ENCODE measurements around the gene TNFRSF4. TPM values are rescaled to one million over a fixed set of nuclear protein-coding genes. Genes with fewer than 3 reads are reported as not detected.

TNFRSF4 gene
- total and polyA plus RNA-seq, 2 donors from 2014 or later, result 3.3 to 5.1 TPM

GRCh38 chr1:1165485-1165884, 48.5 kb downstream of the TNFRSF4 start:
- Histone ChIP-seq H3K27me3 (ENCODE audit: control insufficient read depth, insufficient read depth, low read length) (no peaks in the 10 kb centered on the region), H3K4me1 (ENCODE audit: control insufficient read depth in 2 of 3, insufficient read depth in 2 of 3, low read depth in 1 of 3, low read length in 3 of 3) (peaks cover 0 to 10% (median 4%) of the 10 kb centered on the region in 3 donors), H3K9me3 (ENCODE audit: control insufficient read depth in 2 of 3, insufficient read depth in 1 of 3, low read length in 3 of 3) (no peaks in the 10 kb centered on the region), H3K4me3 (ENCODE audit: low read length in 3 of 3) (peak overlapping the region; percentile 28 to 66 (median 47)), H3K9ac (ENCODE audit: low read length in 3 of 3) (peak overlapping the region in 1 of 3 donors; percentile 61), H3K36me3 (ENCODE audit: control insufficient read depth in 2 of 3, insufficient read depth in 3 of 3, low read length in 3 of 3) (no peaks in the 10 kb centered on the region), H3K27ac (ENCODE audit: low read depth in 2 of 2, low read length in 2 of 2) (peak overlapping the region; percentile 77 to 90)
- intact Hi-C loops (cut with DNase I), result no loop called here
- FAIRE-seq (no peak), DNase-seq (peak in 1 of 5 donors; percentile 63)
- no peak for TF ChIP-seq CTCF (IDR thresholded peaks at IDR 0.05; ENCODE audit: borderline replicate concordance, extremely low read depth, insufficient read depth)

GRCh38 chr1:1164701-1165451, 49.1 kb downstream of the TNFRSF4 start:
- peak overlapping the region; percentile 28 to 66 (median 49) for H3K4me3 ChIP-seq (ENCODE audit: low read length in 3 of 3)
- H3K36me3 ChIP-seq (ENCODE audit: control insufficient read depth in 2 of 3, insufficient read depth in 3 of 3, low read length in 3 of 3), result no peaks in the 10 kb centered on the region
- H3K27ac ChIP-seq (ENCODE audit: low read depth in 2 of 2, low read length in 2 of 2), result peak overlapping the region; percentile 77 to 90
- intact Hi-C loops (cut with DNase I), result no loop called here
- TF ChIP-seq CTCF (IDR thresholded peaks at IDR 0.05; ENCODE audit: borderline replicate concordance, extremely low read depth, insufficient read depth), result no peak
- H3K9me3 ChIP-seq (ENCODE audit: control insufficient read depth in 2 of 3, insufficient read depth in 1 of 3, low read length in 3 of 3), result no peaks in the 10 kb centered on the region
- DNase-seq (peak; percentile 86 to 95 (median 89)), FAIRE-seq (no peak)
- peak overlapping the region in 2 of 3 donors; percentile 8 to 61 for H3K9ac ChIP-seq (ENCODE audit: low read length in 3 of 3)
- H3K4me1 ChIP-seq (ENCODE audit: control insufficient read depth in 2 of 3, insufficient read depth in 2 of 3, low read depth in 1 of 3, low read length in 3 of 3), result peaks cover 0 to 10% (median 4%) of the 10 kb centered on the region in 3 donors
- no peaks in the 10 kb centered on the region for H3K27me3 ChIP-seq (ENCODE audit: control insufficient read depth, insufficient read depth, low read length)

GRCh38 chr1:1164361-1164700, 49.6 kb downstream of the TNFRSF4 start:
- no peak for DNase-seq
- Histone ChIP-seq H3K27ac (ENCODE audit: low read depth in 2 of 2, low read length in 2 of 2) (peak overlapping the region; percentile 71 to 90), H3K9ac (ENCODE audit: low read length in 3 of 3) (peak overlapping the region in 2 of 3 donors; percentile 38 to 42), H3K4me3 (ENCODE audit: low read length in 3 of 3) (peak overlapping the region; percentile 49 to 66 (median 51)), H3K9me3 (ENCODE audit: control insufficient read depth in 2 of 3, insufficient read depth in 1 of 3, low read length in 3 of 3) (no peaks in the 10 kb centered on the region), H3K4me1 (ENCODE audit: control insufficient read depth in 2 of 3, insufficient read depth in 2 of 3, low read depth in 1 of 3, low read length in 3 of 3) (peaks cover 0 to 10% (median 4%) of the 10 kb centered on the region in 3 donors), H3K36me3 (ENCODE audit: control insufficient read depth in 2 of 3, insufficient read depth in 3 of 3, low read length in 3 of 3) (no peaks in the 10 kb centered on the region), H3K27me3 (ENCODE audit: control insufficient read depth, insufficient read depth, low read length) (no peaks in the 10 kb centered on the region)
- no peak for TF ChIP-seq CTCF (IDR thresholded peaks at IDR 0.05; ENCODE audit: borderline replicate concordance, extremely low read depth, insufficient read depth)
- intact Hi-C loops (cut with DNase I), result no loop called here
- FAIRE-seq, result no peak
